Astrocyte of the spinal cord (primary cell): Measurements from ENCODE around the gene CLIC1.

ENCODE experiments used
- DNase-seq: peaks from one replicate; pipeline ENCODE4 v3.0.0; 2011; ENCODE audit warnings: low read depth, low spot score
- H3K4me3 ChIP-seq: 2 replicates; pipeline ENCODE4 v1.5.1; 2011; ENCODE audit warnings: low read depth, mild to moderate bottlenecking, low read length, moderate library complexity
- in situ Hi-C: cut with HindIII; loops from 2 replicates; pipeline ENCODE4 v1.10.0; 2017; ENCODE audit warnings: low sequenced_read_pairs
- TF ChIP-seq, protein P1 (sequence below): IDR thresholded peaks from 2 replicates; pipeline ENCODE4 v1.5.1; 2012; ENCODE audit warnings: low read depth, mild to moderate bottlenecking, low read length, inconsistent platforms

The CLIC1 gene

DNA sequence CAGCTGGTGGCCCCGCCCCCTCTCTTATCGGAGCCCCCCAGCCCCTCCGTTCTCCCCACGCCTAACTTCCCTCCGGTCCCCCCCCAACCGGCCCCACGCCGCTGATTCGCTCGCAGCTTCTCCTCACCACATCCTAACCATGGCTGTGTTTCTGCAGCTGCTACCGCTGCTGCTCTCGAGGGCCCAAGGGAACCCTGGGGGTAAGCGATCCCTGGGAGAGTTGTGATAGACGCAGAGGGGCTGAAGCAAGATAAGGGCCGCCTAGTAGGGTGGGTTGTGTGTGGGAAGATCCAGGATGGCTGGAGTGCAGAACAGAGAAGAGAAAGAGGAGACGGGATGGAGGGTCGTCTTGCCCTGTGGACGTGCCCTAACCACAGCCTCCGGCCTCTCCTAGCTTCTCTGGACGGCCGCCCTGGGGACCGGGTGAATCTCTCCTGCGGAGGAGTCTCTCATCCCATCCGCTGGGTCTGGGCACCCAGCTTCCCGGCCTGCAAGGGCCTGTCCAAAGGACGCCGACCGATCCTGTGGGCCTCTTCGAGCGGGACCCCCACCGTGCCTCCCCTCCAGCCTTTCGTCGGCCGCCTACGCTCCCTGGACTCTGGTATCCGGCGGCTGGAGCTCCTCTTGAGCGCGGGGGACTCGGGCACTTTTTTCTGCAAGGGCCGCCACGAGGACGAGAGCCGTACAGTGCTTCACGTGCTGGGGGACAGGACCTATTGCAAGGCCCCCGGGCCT is 12.9 kb downstream of the CLIC1 start, which contains the start of gene MPIG6B:
Gene MPIG6B (plus strand): TSS at position 129 of the 735 bp plus-strand sequence. CDS start 11 bp downstream, at position 140.
- H3K4me3 ChIP-seq: no peak within 1 kb of the TSS
- in situ Hi-C loops: no loop called here
- no peak for DNase-seq
- TF ChIP-seq, protein P1, sequence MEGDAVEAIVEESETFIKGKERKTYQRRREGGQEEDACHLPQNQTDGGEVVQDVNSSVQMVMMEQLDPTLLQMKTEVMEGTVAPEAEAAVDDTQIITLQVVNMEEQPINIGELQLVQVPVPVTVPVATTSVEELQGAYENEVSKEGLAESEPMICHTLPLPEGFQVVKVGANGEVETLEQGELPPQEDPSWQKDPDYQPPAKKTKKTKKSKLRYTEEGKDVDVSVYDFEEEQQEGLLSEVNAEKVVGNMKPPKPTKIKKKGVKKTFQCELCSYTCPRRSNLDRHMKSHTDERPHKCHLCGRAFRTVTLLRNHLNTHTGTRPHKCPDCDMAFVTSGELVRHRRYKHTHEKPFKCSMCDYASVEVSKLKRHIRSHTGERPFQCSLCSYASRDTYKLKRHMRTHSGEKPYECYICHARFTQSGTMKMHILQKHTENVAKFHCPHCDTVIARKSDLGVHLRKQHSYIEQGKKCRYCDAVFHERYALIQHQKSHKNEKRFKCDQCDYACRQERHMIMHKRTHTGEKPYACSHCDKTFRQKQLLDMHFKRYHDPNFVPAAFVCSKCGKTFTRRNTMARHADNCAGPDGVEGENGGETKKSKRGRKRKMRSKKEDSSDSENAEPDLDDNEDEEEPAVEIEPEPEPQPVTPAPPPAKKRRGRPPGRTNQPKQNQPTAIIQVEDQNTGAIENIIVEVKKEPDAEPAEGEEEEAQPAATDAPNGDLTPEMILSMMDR: no peak

DNA sequence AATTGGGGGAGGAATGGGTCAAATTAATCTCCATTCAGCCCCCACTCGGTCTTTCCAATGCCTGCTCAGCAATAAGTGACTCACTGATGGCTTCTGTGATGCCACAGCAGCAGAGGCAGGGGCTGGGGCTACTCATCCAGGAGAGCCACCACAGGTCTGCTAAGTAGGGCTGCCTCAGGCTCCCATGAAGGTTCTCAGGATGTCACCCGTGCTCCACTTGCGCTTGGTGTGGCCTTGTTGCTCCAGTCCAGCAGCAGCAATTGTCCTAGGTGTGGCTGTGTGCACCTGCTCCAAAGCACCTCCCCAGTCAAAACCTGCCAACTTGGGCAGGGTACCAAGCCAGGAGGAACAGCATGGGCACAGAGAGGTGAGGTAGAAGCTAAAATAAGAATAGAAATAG is 14.2 kb downstream of the CLIC1 start:
- in situ Hi-C loops: no loop called here

GRCh38 chr6:31721351-31722020 is 14.8 kb downstream of the CLIC1 start, which contains the start of gene LY6G6C:
Gene LY6G6C (minus strand): TSS chr6:31721746. CDS start chr6:31721679, 67 bp downstream.
- TF ChIP-seq, protein P1: no peak
- in situ Hi-C loops: no loop called here
- H3K4me3 ChIP-seq: no peak within 1 kb of the TSS
- no peak for DNase-seq

More for the DNA sequence above, 14.2 kb downstream of the CLIC1 start:
- no peak for DNase-seq
- TF ChIP-seq, protein P1: no peak
- no peak overlapping the region for H3K4me3 ChIP-seq

DNA sequence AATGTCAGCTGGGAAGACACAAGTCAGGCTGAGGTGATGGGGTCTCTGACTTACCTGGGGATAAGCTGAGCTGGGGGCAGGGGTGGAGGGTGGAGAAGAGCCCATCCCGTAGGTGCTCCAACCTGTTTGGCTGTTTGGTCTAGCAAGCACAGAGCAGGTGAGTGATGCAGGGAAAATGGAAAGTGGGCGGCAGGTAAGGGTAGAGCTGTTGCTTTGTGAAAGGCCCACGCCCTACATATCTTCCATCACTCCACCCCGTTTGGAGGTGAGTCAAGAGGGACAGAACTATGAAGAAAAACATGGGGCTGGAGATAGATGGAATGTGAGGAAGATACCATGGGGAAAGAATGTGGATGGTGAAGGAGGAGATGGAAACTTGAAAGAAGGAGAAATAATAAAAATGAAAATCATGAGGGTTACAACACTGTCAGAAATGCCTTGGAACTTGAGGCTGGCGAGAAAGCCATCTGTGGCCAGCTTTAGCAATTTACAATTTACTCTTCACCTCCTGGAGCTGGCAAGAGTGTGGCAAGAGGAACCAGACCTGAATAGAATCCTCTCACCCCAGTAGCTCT is 16.0 kb downstream of the CLIC1 start:
- no peak overlapping the region for H3K4me3 ChIP-seq
- in situ Hi-C loops: no loop called here
- no peak for DNase-seq
- TF ChIP-seq, protein P1: no peak

- DNase-seq: no peak
- TF ChIP-seq, protein P1: no peak
- H3K4me3 ChIP-seq: no peak overlapping the region
- in situ Hi-C loops: no loop called here
Observed at GRCh38 chr6:31719001-31719400, 17.3 kb downstream of the CLIC1 start.

DNA sequence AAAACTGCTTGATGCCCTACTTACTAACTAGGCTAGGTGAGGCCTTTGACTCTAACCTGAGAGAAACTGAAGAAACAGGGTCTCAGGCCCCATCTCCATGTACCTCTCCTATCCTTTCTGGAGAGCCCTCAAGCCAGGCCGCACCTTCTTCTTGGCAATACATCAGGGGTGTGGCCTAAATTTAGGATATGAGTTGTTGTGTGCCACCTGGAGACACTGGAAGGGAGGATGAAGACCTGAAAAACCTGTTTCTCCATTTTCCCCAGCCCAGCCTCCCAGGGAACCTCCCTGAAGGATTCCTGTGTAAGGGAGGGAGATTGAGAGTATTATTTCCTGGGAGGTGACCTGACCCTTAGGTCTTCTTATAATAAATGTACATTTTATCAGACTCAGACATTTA is 18.1 kb downstream of the CLIC1 start:
- TF ChIP-seq, protein P1: no peak
- no peak overlapping the region for H3K4me3 ChIP-seq
- in situ Hi-C loops: no loop called here
- DNase-seq: no peak
